K562 (cell line): ENCODE measurements around the gene CFAP58. TPM values are rescaled to one million over a fixed set of nuclear protein-coding genes. Genes with fewer than 3 reads are reported as not detected.
A peak's percentile ranks its signal among the peaks of the same experiment; 100 is the strongest.

Experiments used
- ATAC-seq: fragments of 200-7000 bp; cut with Tn5 transposase; 3 replicates; pipeline ENCODE4 v1.9.1; 2020; ENCODE audit warnings: moderate library complexity
- BruUV-seq: library from RNA; stranded (reverse); fragments of 400-500 nt; replicated peaks from 2 replicates; lab custom pipeline; 2021; lab: Mats Ljungman, UMichigan
- CTCF ChIA-PET: fragments of 300-600 bp; formaldehyde crosslinking; extraction: SDS; loops from one replicate; lab custom pipeline; 2021; ENCODE audit warnings: low intra/inter-chr PET ratio; lab: Yijun Ruan, JAX
- POLR2A ChIA-PET: fragments of 300-600, 350-650 bp; sonication (Branson Sonifier 250); formaldehyde crosslinking; extraction: SDS; loops from one replicate; lab custom pipeline; 2021; ENCODE audit warnings: antibody characterized with exemption, inconsistent platforms; lab: Yijun Ruan, JAX
- DNase-seq, 4 experiments: peaks; one replicate each; pipeline versions ENCODE4 v3.0.0 to v3.0.0-alpha.2; 2011 to 2018; ENCODE audit warnings: low spot score in 3 of 4, mixed read lengths in 3 of 4; ENCODE audit errors: extremely low read depth in 1 of 4
- FAIRE-seq: peaks from 2 replicates; lab custom pipeline; 2011; peaks lifted over from hg19 to GRCh38; lab: Jason Lieb, UNC
- H2AFZ ChIP-seq: 2 replicates; pipeline ENCODE4 v1.6.0; 2011; ENCODE audit warnings: low read depth, low read length, control low read depth, inconsistent platforms
- H3K27ac ChIP-seq: fragments of 200-600 bp; 3 replicates; pipeline ENCODE4 v1.8.0; 2011; ENCODE audit warnings: low read depth, mild to moderate bottlenecking, control low read depth, inconsistent platforms, low read length, moderate library complexity, mixed read lengths; ENCODE audit errors: extremely low read depth
- H3K27me3 ChIP-seq, 2 experiments: fragments of 300-600 bp in 1 of 2; 2 replicates in 1 of 2; 3 replicates in 1 of 2; pipeline versions ENCODE4 v1.6.0 to v1.8.0; 2011; ENCODE audit warnings: inconsistent platforms in 2 of 2, low read length in 2 of 2, mild to moderate bottlenecking in 1 of 2, mixed read lengths in 1 of 2, moderate library complexity in 1 of 2; ENCODE audit not compliant: control insufficient read depth in 2 of 2, insufficient read depth in 2 of 2
- H3K36me3 ChIP-seq: fragments of 300-600 bp; 3 replicates; pipeline ENCODE4 v1.8.0; 2011; ENCODE audit warnings: mild to moderate bottlenecking, low read length, inconsistent platforms; ENCODE audit not compliant: control insufficient read depth, insufficient read depth
- H3K4me1 ChIP-seq, 2 experiments: fragments of 200-600 bp in 1 of 2; replicated peaks in 1 of 2; 2 replicates in 1 of 2; 3 replicates in 1 of 2; pipeline versions ENCODE4 v1.5.1 to v1.8.0; 2011; ENCODE audit warnings: inconsistent platforms in 2 of 2, low read length in 2 of 2, mild to moderate bottlenecking in 1 of 2, mixed read lengths in 1 of 2, moderate library complexity in 1 of 2; ENCODE audit not compliant: control insufficient read depth in 2 of 2, insufficient read depth in 2 of 2
- H3K4me2 ChIP-seq: 2 replicates; pipeline ENCODE4 v1.6.1; 2011; ENCODE audit warnings: low read length, control low read depth, inconsistent platforms, mixed read lengths; ENCODE audit not compliant: insufficient read depth
- H3K4me3 ChIP-seq: fragments of 200-600 bp; sonication (generic), shearing (Covaris generic); 2 replicates; pipeline ENCODE4 v1.5.1; 2016; ENCODE audit warnings: control low read depth, inconsistent platforms
- H3K79me2 ChIP-seq: fragments of 200-600 bp; 3 replicates; pipeline ENCODE4 v1.8.0; 2011; ENCODE audit warnings: low read length, inconsistent platforms; ENCODE audit not compliant: control insufficient read depth, insufficient read depth
- H3K9ac ChIP-seq, 2 experiments: 2 replicates each; pipeline versions ENCODE4 v1.6.0 to v1.6.1; 2011; ENCODE audit warnings: low read depth in 2 of 2, low read length in 2 of 2, control low read depth in 1 of 2, inconsistent platforms in 1 of 2, mild to moderate bottlenecking in 1 of 2, mixed read lengths in 1 of 2; ENCODE audit not compliant: insufficient read depth in 1 of 2
- H3K9me1 ChIP-seq: one replicate; pipeline ENCODE4 v1.6.0; 2011; ENCODE audit warnings: inconsistent platforms, mild to moderate bottlenecking, low read length, moderate library complexity; ENCODE audit not compliant: control insufficient read depth, insufficient read depth
- H3K9me3 ChIP-seq: replicated peaks from 2 replicates; pipeline ENCODE4 v1.5.1; 2011; ENCODE audit warnings: low read depth, low read length, inconsistent platforms; ENCODE audit not compliant: control insufficient read depth, insufficient read depth
- H4K20me1 ChIP-seq: replicated peaks from 2 replicates; pipeline ENCODE4 v1.6.1; 2011; ENCODE audit warnings: low read length, inconsistent platforms, mixed read lengths; ENCODE audit not compliant: control insufficient read depth, insufficient read depth
- ATF1 ChIP-seq, 2 experiments: fragments of 450-650 bp in 1 of 2; IDR thresholded peaks; 2 replicates each; pipeline ENCODE4 v1.6.1; 2016; ENCODE audit warnings: missing compliant biosample characterization in 1 of 2, missing genetic modification characterization in 1 of 2
- C11orf30 ChIP-seq: fragments of 450-650 bp; IDR thresholded peaks from 2 replicates; pipeline ENCODE4 v1.6.1; 2016; ENCODE audit warnings: low read depth, mild to moderate bottlenecking
- CREB1 ChIP-seq, 2 experiments: sonication (generic) in 1 of 2; formaldehyde crosslinking in 1 of 2; IDR thresholded peaks; 2 replicates each; pipeline versions ENCODE4 v1.6.1 to v1.8.0; 2012 to 2022; ENCODE audit warnings: inconsistent platforms in 1 of 2, mild to moderate bottlenecking in 1 of 2, missing genetic modification reagents in 1 of 2, moderate library complexity in 1 of 2
- EP400 ChIP-seq: fragments of 450-650 bp; IDR thresholded peaks from 2 replicates; pipeline ENCODE4 v1.6.1; 2017; ENCODE audit warnings: antibody characterized with exemption, mild to moderate bottlenecking, moderate library complexity
- JUN ChIP-seq, 2 experiments: sonication (generic) in 1 of 2; formaldehyde crosslinking in 1 of 2; IDR thresholded peaks; 2 replicates each; pipeline versions ENCODE4 v1.6.1 to v1.8.0; 2012 to 2022; ENCODE audit warnings: borderline replicate concordance in 2 of 2, mild to moderate bottlenecking in 2 of 2, improper control_type of control experiment in 1 of 2, low read depth in 1 of 2, low read length in 1 of 2, missing genetic modification reagents in 1 of 2
- NELFE ChIP-seq: IDR thresholded peaks from 2 replicates; pipeline ENCODE4 v1.6.1; 2011; ENCODE audit warnings: mild to moderate bottlenecking; ENCODE audit not compliant: insufficient read depth, insufficient read length
- RAD21 ChIP-seq, 2 experiments: fragments of 250-450 bp in 1 of 2; fragments of 450-650 bp in 1 of 2; sonication (Bioruptor Pico) in 1 of 2; formaldehyde crosslinking in 1 of 2; IDR thresholded peaks in 1 of 2; conservative IDR thresholded peaks in 1 of 2; 2 replicates each; pipeline versions ENCODE4 v1.4.0 to v1.8.0; 2020 to 2022; ENCODE audit warnings: mild to moderate bottlenecking in 2 of 2, moderate library complexity in 1 of 2
- RAD51 ChIP-seq: fragments of 450-650 bp; IDR thresholded peaks from 2 replicates; pipeline ENCODE4 v1.7.1; 2016; ENCODE audit warnings: low read depth, mild to moderate bottlenecking, borderline replicate concordance
- SMARCE1 ChIP-seq: fragments of 450-650 bp; IDR thresholded peaks from 2 replicates; pipeline ENCODE4 v1.7.1; 2016; ENCODE audit warnings: mild to moderate bottlenecking
- SRF ChIP-seq, 2 experiments: fragments of 250-450, 450-650 bp in 1 of 2; sonication (Bioruptor Pico) in 1 of 2; sonication (generic) in 1 of 2; formaldehyde crosslinking; IDR thresholded peaks; 2 replicates each; pipeline versions ENCODE4 v1.5.0 to v1.5.1; 2020 to 2022; ENCODE audit warnings: mild to moderate bottlenecking in 1 of 2, missing genetic modification reagents in 1 of 2
- TBP ChIP-seq: optimal IDR thresholded peaks from 2 replicates; pipeline ENCODE3; 2011; ENCODE audit warnings: low read depth, low read length, improper control_type of control experiment
- TEAD1 ChIP-seq, 2 experiments: fragments of 450-650 bp in 1 of 2; sonication (generic) in 1 of 2; formaldehyde crosslinking; IDR thresholded peaks; 2 replicates each; pipeline versions ENCODE4 v1.4.0 to v1.8.0; 2020 to 2022; ENCODE audit warnings: mild to moderate bottlenecking in 2 of 2, missing genetic modification reagents in 1 of 2
- TOE1 ChIP-seq, 2 experiments: fragments of 450-650 bp in 1 of 2; sonication (generic) in 1 of 2; formaldehyde crosslinking in 1 of 2; IDR thresholded peaks; 2 replicates each; pipeline versions ENCODE4 v1.7.1 to v1.8.0; 2016 to 2022; ENCODE audit warnings: borderline replicate concordance in 2 of 2, mild to moderate bottlenecking in 2 of 2, antibody characterized with exemption in 1 of 2, inconsistent platforms in 1 of 2, low read depth in 1 of 2, missing genetic modification reagents in 1 of 2, moderate library complexity in 1 of 2
- ZBED1 ChIP-seq: IDR thresholded peaks from 2 replicates; pipeline ENCODE4 v1.6.1; 2014
- ZBTB1 ChIP-seq: sonication (generic); formaldehyde crosslinking; IDR thresholded peaks from 2 replicates; pipeline ENCODE4 v1.8.1; 2023; ENCODE audit warnings: missing genetic modification reagents, low read depth, mild to moderate bottlenecking, borderline replicate concordance
- ZBTB7A ChIP-seq: IDR thresholded peaks from 2 replicates; pipeline ENCODE4 v1.6.1; 2011; ENCODE audit warnings: low read depth, mild to moderate bottlenecking, low read length, moderate library complexity, borderline replicate concordance; ENCODE audit not compliant: control insufficient read depth
- ZNF140 ChIP-seq: fragments of 250-450 bp; sonication (Bioruptor Pico); IDR thresholded peaks from 2 replicates; pipeline ENCODE4 v1.8.0; 2021; ENCODE audit warnings: moderate library complexity, mild to moderate bottlenecking, inconsistent platforms
- ZNF79 ChIP-seq: fragments of 250-450 bp; sonication (Bioruptor Pico); IDR thresholded peaks from 2 replicates; pipeline ENCODE4 v1.4.0; 2020; ENCODE audit warnings: low read depth, mild to moderate bottlenecking, moderate library complexity
- WGBS: fragments of 100-300 bp; shearing (Covaris generic); methylation state at CpG from one replicate; pipeline ENCODE4 v1.1.6; 2016; ENCODE audit warnings: low coverage, mixed read lengths; ENCODE audit not compliant: insufficient coverage; ENCODE audit errors: missing lambda C conversion rate; 5-methylcytosine and 5-hydroxymethylcytosine counted together
- in situ Hi-C: fragments of 300-500 bp; cut with MboI; formaldehyde crosslinking; loops from 4 replicates; pipeline ENCODE4 v1.15.0; 2018; ENCODE audit warnings: inconsistent platforms, mixed read lengths
- intact Hi-C: fragments of 100-400 bp; cut with micrococcal nuclease; formaldehyde crosslinking; loops from 2 replicates; pipeline ENCODE4 v1.14.2; 2022
- polyA plus RNA-seq, 8 experiments: library from polyadenylated mRNA; depleted of rRNA in 4 of 8; stranded (reverse) in 5 of 8; unstranded in 3 of 8; fragments of >200 nt; fragmentation: Nextera tagmentation in 2 of 8; fragmentation: Illumina TruSeq in 1 of 8; extraction: Ambion mirVana in 2 of 8; extraction: Trizol in 1 of 8; gene quantifications; 2 replicates each; pipeline versions ENCODE4 v1.2.1 to v1.2.3, GENCODE V29; 2011 to 2014; ENCODE audit warnings: inconsistent platforms in 1 of 8, missing spikeins in 1 of 8
- total RNA-seq, 7 experiments: library from RNA; depleted of rRNA in 6 of 7; stranded (reverse); fragments of >200 nt in 6 of 7; fragmentation: Illumina TruSeq in 2 of 7; extraction: Trizol in 2 of 7; gene quantifications; 2 replicates each; pipeline versions ENCODE4 v1.2.1 to v1.2.3, GENCODE V29; 2011 to 2021; ENCODE audit warnings: low replicate concordance in 1 of 7
- TF ChIP-seq, protein P1 (sequence below): fragments of 250-450 bp; sonication (Bioruptor Pico); IDR thresholded peaks from 2 replicates; pipeline ENCODE4 v1.4.0; 2020; ENCODE audit warnings: borderline replicate concordance

Gene CFAP58
- total and polyA plus RNA-seq, 9 of the 15 experiments (the other 6 are each of a cell fraction or from before 2014, with no cell fraction given) = 0.08 to 2.0 (median 0.71) TPM

DNA sequence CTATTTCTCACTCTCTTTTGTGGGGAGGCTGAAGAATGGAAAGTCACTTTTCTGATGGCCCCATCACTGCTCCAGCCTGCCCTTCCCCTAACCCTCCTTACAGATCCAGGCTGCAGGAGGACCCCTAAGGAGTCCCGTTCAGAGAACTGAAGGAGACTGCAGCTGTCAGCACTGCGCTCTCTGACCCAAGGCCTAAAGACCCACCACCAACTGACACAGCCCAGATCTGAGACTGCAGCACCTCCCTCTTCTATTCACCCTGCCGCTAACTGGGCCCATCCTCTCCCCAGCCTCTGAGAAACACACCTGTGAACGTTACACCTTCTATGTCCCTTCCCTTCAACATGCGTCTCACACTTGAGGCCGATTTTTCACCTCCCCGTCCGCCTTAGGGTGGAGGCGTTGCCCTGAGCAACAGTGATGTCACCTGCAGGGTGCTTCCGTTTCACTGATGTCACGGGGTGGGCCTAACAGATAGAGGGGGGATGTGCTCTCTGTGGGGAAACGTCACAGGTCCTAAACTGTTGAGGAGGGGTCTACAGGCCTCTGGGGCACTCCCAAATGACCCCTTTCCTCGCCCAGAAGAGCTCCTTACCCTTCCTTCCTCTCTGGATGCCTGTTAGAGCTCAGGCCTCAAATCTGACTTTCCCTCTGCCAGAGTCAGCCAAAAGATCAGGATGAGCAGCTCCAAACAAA, 20.5 kb upstream of the CFAP58 start:
- ChIA-PET POLR2A (interaction anchor here (2.4 kb wide), 1 partner anchor 18 kb away, joined by 9 read pairs; no protein-coding TSS in a partner anchor), CTCF (no interaction called here)
- DNase-seq = peak; percentile 49 to 65 (median 54)
- peak overlapping the region; percentile 91 for H3K4me2 ChIP-seq
- BruUV-seq = no TSS peak
- H3K27me3 ChIP-seq = no peaks in the 10 kb centered on the region
- peaks cover 72% of the 10 kb centered on the region for H3K36me3 ChIP-seq
- H4K20me1 ChIP-seq = peaks cover 56% of the 10 kb centered on the region
- no peak overlapping the region for H2AFZ ChIP-seq
- peak; percentile 60 for FAIRE-seq
- intact Hi-C loops (no loop called here), in situ Hi-C loops (no loop called here)
- ATAC-seq = peak; percentile 36
- no peak overlapping the region; the same call in 1 of the 2 replicates for H3K4me3 ChIP-seq
- peaks cover 100% of the 10 kb centered on the region for H3K79me2 ChIP-seq
- H3K27ac ChIP-seq = peak overlapping the region; percentile 69
- no peaks in the 10 kb centered on the region for H3K9me1 ChIP-seq
- H3K4me1 ChIP-seq = peaks cover 59 to 76% of the 10 kb centered on the region in 2 experiments
- H3K9me3 ChIP-seq = no peaks in the 10 kb centered on the region
- H3K9ac ChIP-seq = peak overlapping the region; percentile 43 to 67; a peak in 3 of 4 replicates
- WGBS = 19% methylated on average over 8 of the region's 13 CpGs
- TF ChIP-seq ZNF79 (CRISPR knock-in tag) = no peak
- TF ChIP-seq ZNF140 = no peak
- no peak for TF ChIP-seq ZBTB1 (CRISPR knock-in tag)
- no peak for TF ChIP-seq RAD51
- no peak for TF ChIP-seq RAD21 (CRISPR knock-in tag; conservative IDR thresholded peaks at IDR 0.05 in 1 of 2, IDR thresholded peaks at IDR 0.05 in 1 of 2)
- 0 out of 2 replicates have a peak, but pooled peaks have one; percentile 34 for TF ChIP-seq ZBTB7A
- no peak for TF ChIP-seq SRF (CRISPR knock-in tag; IDR thresholded peaks at IDR 0.05)
- TF ChIP-seq CREB1 (IDR thresholded peaks at IDR 0.05) = peak; percentile 91
- TF ChIP-seq CREB1 (CRISPR knock-in tag; IDR thresholded peaks at IDR 0.05) = peak; percentile 48; the same call in 1 of the 2 replicates
- TF ChIP-seq, protein P1, sequence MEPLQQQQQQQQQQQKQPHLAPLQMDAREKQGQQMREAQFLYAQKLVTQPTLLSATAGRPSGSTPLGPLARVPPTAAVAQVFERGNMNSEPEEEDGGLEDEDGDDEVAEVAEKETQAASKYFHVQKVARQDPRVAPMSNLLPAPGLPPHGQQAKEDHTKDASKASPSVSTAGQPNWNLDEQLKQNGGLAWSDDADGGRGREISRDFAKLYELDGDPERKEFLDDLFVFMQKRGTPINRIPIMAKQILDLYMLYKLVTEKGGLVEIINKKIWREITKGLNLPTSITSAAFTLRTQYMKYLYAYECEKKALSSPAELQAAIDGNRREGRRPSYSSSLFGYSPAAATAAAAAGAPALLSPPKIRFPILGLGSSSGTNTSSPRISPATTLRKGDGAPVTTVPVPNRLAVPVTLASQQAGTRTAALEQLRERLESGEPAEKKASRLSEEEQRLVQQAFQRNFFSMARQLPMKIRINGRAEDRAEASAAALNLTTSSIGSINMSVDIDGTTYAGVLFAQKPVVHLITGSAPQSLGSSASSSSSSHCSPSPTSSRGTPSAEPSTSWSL = no peak
- no peak for TF ChIP-seq TOE1 (IDR thresholded peaks at IDR 0.05; ENCODE audit: borderline replicate concordance)
- TF ChIP-seq TOE1 (CRISPR knock-in tag; IDR thresholded peaks at IDR 0.05; ENCODE audit: borderline replicate concordance, low read depth) = no peak
- TF ChIP-seq TBP = no peak
- TF ChIP-seq ATF1 (CRISPR knock-in tag; IDR thresholded peaks at IDR 0.05) = no peak
- peak; percentile 87 for TF ChIP-seq ATF1 (tag; IDR thresholded peaks at IDR 0.05)
- no peak for TF ChIP-seq SMARCE1
- no peak for TF ChIP-seq ZBED1
- no peak for TF ChIP-seq NELFE
- no peak for TF ChIP-seq C11orf30
- TF ChIP-seq TEAD1 (CRISPR knock-in tag; IDR thresholded peaks at IDR 0.05) = no peak
- 0 out of 2 replicates have a peak, but pooled peaks have one; percentile 1 for TF ChIP-seq EP400
- TF ChIP-seq JUN (IDR thresholded peaks at IDR 0.05; ENCODE audit: borderline replicate concordance, low read depth, low read length) = 0 out of 2 replicates have a peak, but pooled peaks have one; percentile 8
- no peak for TF ChIP-seq JUN (CRISPR knock-in tag; IDR thresholded peaks at IDR 0.05; ENCODE audit: borderline replicate concordance)
